K562 (cell line): Measurements from ENCODE around the gene VIM. TPM values are rescaled to one million over a fixed set of nuclear protein-coding genes. Genes with fewer than 3 reads are reported as not detected.

Source experiments
- ATAC-seq: fragments of 200-7000 bp; cut with Tn5 transposase; 3 replicates; pipeline ENCODE4 v1.9.1; 2020; ENCODE audit warnings: moderate library complexity
- BruUV-seq: library from RNA; stranded (reverse); fragments of 400-500 nt; replicated peaks from 2 replicates; lab custom pipeline; 2021; lab: Mats Ljungman, UMichigan
- CTCF ChIA-PET: fragments of 300-600 bp; formaldehyde crosslinking; extraction: SDS; loops from one replicate; lab custom pipeline; 2021; ENCODE audit warnings: low intra/inter-chr PET ratio; lab: Yijun Ruan, JAX
- POLR2A ChIA-PET: fragments of 300-600, 350-650 bp; sonication (Branson Sonifier 250); formaldehyde crosslinking; extraction: SDS; loops from one replicate; lab custom pipeline; 2021; ENCODE audit warnings: antibody characterized with exemption, inconsistent platforms; lab: Yijun Ruan, JAX
- DNase-seq, 4 experiments: peaks; one replicate each; pipeline versions ENCODE4 v3.0.0 to v3.0.0-alpha.2; 2011 to 2018; ENCODE audit warnings: low spot score in 3 of 4, mixed read lengths in 3 of 4; ENCODE audit errors: extremely low read depth in 1 of 4
- FAIRE-seq: peaks from 2 replicates; lab custom pipeline; 2011; peaks lifted over from hg19 to GRCh38; lab: Jason Lieb, UNC
- H2AFZ ChIP-seq: 2 replicates; pipeline ENCODE4 v1.6.0; 2011; ENCODE audit warnings: low read depth, low read length, control low read depth, inconsistent platforms
- H3K27ac ChIP-seq: fragments of 200-600 bp; 3 replicates; pipeline ENCODE4 v1.8.0; 2011; ENCODE audit warnings: low read depth, mild to moderate bottlenecking, control low read depth, inconsistent platforms, low read length, moderate library complexity, mixed read lengths; ENCODE audit errors: extremely low read depth
- H3K27me3 ChIP-seq, 2 experiments: fragments of 300-600 bp in 1 of 2; 2 replicates in 1 of 2; 3 replicates in 1 of 2; pipeline versions ENCODE4 v1.6.0 to v1.8.0; 2011; ENCODE audit warnings: inconsistent platforms in 2 of 2, low read length in 2 of 2, mild to moderate bottlenecking in 1 of 2, mixed read lengths in 1 of 2, moderate library complexity in 1 of 2; ENCODE audit not compliant: control insufficient read depth in 2 of 2, insufficient read depth in 2 of 2
- H3K36me3 ChIP-seq: fragments of 300-600 bp; 3 replicates; pipeline ENCODE4 v1.8.0; 2011; ENCODE audit warnings: mild to moderate bottlenecking, low read length, inconsistent platforms; ENCODE audit not compliant: control insufficient read depth, insufficient read depth
- H3K4me1 ChIP-seq, 2 experiments: fragments of 200-600 bp in 1 of 2; replicated peaks in 1 of 2; 2 replicates in 1 of 2; 3 replicates in 1 of 2; pipeline versions ENCODE4 v1.5.1 to v1.8.0; 2011; ENCODE audit warnings: inconsistent platforms in 2 of 2, low read length in 2 of 2, mild to moderate bottlenecking in 1 of 2, mixed read lengths in 1 of 2, moderate library complexity in 1 of 2; ENCODE audit not compliant: control insufficient read depth in 2 of 2, insufficient read depth in 2 of 2
- H3K4me2 ChIP-seq: 2 replicates; pipeline ENCODE4 v1.6.1; 2011; ENCODE audit warnings: low read length, control low read depth, inconsistent platforms, mixed read lengths; ENCODE audit not compliant: insufficient read depth
- H3K4me3 ChIP-seq: fragments of 200-600 bp; sonication (generic), shearing (Covaris generic); 2 replicates; pipeline ENCODE4 v1.5.1; 2016; ENCODE audit warnings: control low read depth, inconsistent platforms
- H3K79me2 ChIP-seq: fragments of 200-600 bp; 3 replicates; pipeline ENCODE4 v1.8.0; 2011; ENCODE audit warnings: low read length, inconsistent platforms; ENCODE audit not compliant: control insufficient read depth, insufficient read depth
- H3K9ac ChIP-seq, 2 experiments: 2 replicates each; pipeline versions ENCODE4 v1.6.0 to v1.6.1; 2011; ENCODE audit warnings: low read depth in 2 of 2, low read length in 2 of 2, control low read depth in 1 of 2, inconsistent platforms in 1 of 2, mild to moderate bottlenecking in 1 of 2, mixed read lengths in 1 of 2; ENCODE audit not compliant: insufficient read depth in 1 of 2
- H3K9me1 ChIP-seq: one replicate; pipeline ENCODE4 v1.6.0; 2011; ENCODE audit warnings: inconsistent platforms, mild to moderate bottlenecking, low read length, moderate library complexity; ENCODE audit not compliant: control insufficient read depth, insufficient read depth
- H3K9me3 ChIP-seq: replicated peaks from 2 replicates; pipeline ENCODE4 v1.5.1; 2011; ENCODE audit warnings: low read depth, low read length, inconsistent platforms; ENCODE audit not compliant: control insufficient read depth, insufficient read depth
- H4K20me1 ChIP-seq: replicated peaks from 2 replicates; pipeline ENCODE4 v1.6.1; 2011; ENCODE audit warnings: low read length, inconsistent platforms, mixed read lengths; ENCODE audit not compliant: control insufficient read depth, insufficient read depth
- CHD7 ChIP-seq: fragments of 200-600 bp; sonication (generic); IDR thresholded peaks from one replicate; pipeline ENCODE4 v1.6.1; 2012; ENCODE audit warnings: mild to moderate bottlenecking, low read depth, low read length, inconsistent platforms
- GABPB1 ChIP-seq: sonication (generic); formaldehyde crosslinking; IDR thresholded peaks from 2 replicates; pipeline ENCODE4 v1.8.0; 2022; ENCODE audit warnings: mild to moderate bottlenecking, missing genetic modification reagents
- HLTF ChIP-seq: fragments of 450-650 bp; IDR thresholded peaks from 2 replicates; pipeline ENCODE4 v1.6.1; 2016
- HMG20A ChIP-seq: fragments of 450-650 bp; formaldehyde crosslinking; conservative IDR thresholded peaks from 2 replicates; pipeline ENCODE4 v1.4.0; 2020; ENCODE audit warnings: mild to moderate bottlenecking, mixed read lengths
- MITF ChIP-seq: IDR thresholded peaks from 2 replicates; pipeline ENCODE4 v1.6.1; 2014; ENCODE audit warnings: antibody characterized with exemption
- RFX5 ChIP-seq: IDR thresholded peaks from 2 replicates; pipeline ENCODE4 v1.6.1; 2011; ENCODE audit warnings: low read depth, mild to moderate bottlenecking, improper control_type of control experiment, low read length
- SMAD1 ChIP-seq: fragments of 150-350 bp; IDR thresholded peaks from 2 replicates; pipeline ENCODE4 v1.6.1; 2014; ENCODE audit warnings: low read length, low read depth; ENCODE audit not compliant: partially characterized antibody
- TCF7 ChIP-seq: sonication (generic); IDR thresholded peaks from 2 replicates; pipeline ENCODE4 v1.6.1; 2016; ENCODE audit warnings: antibody characterized with exemption, borderline replicate concordance
- ZNF121 ChIP-seq: sonication (generic); formaldehyde crosslinking; conservative IDR thresholded peaks from 2 replicates; pipeline ENCODE4 v1.8.0; 2022; ENCODE audit warnings: missing genetic modification reagents
- WGBS: fragments of 100-300 bp; shearing (Covaris generic); methylation state at CpG from one replicate; pipeline ENCODE4 v1.1.6; 2016; ENCODE audit warnings: low coverage, mixed read lengths; ENCODE audit not compliant: insufficient coverage; ENCODE audit errors: missing lambda C conversion rate; 5-methylcytosine and 5-hydroxymethylcytosine counted together
- in situ Hi-C: fragments of 300-500 bp; cut with MboI; formaldehyde crosslinking; loops from 4 replicates; pipeline ENCODE4 v1.15.0; 2018; ENCODE audit warnings: inconsistent platforms, mixed read lengths
- intact Hi-C: fragments of 100-400 bp; cut with micrococcal nuclease; formaldehyde crosslinking; loops from 2 replicates; pipeline ENCODE4 v1.14.2; 2022
- polyA plus RNA-seq, 8 experiments: library from polyadenylated mRNA; depleted of rRNA in 4 of 8; stranded (reverse) in 5 of 8; unstranded in 3 of 8; fragments of >200 nt; fragmentation: Nextera tagmentation in 2 of 8; fragmentation: Illumina TruSeq in 1 of 8; extraction: Ambion mirVana in 2 of 8; extraction: Trizol in 1 of 8; gene quantifications; 2 replicates each; pipeline versions ENCODE4 v1.2.1 to v1.2.3, GENCODE V29; 2011 to 2014; ENCODE audit warnings: inconsistent platforms in 1 of 8, missing spikeins in 1 of 8
- total RNA-seq, 7 experiments: library from RNA; depleted of rRNA in 6 of 7; stranded (reverse); fragments of >200 nt in 6 of 7; fragmentation: Illumina TruSeq in 2 of 7; extraction: Trizol in 2 of 7; gene quantifications; 2 replicates each; pipeline versions ENCODE4 v1.2.1 to v1.2.3, GENCODE V29; 2011 to 2021; ENCODE audit warnings: low replicate concordance in 1 of 7

The VIM gene
- total and polyA plus RNA-seq, 9 of the 15 experiments (the other 6 are each of a cell fraction or from before 2014, with no cell fraction given) = 86.0 to 621 (median 383) TPM

- no peaks in the 10 kb centered on the region for H3K9me1 ChIP-seq
- intact Hi-C loops = loop anchor here (1.0 to 2.0 kb wide), 2 partner anchors 227 to 339 kb away; no protein-coding TSS in a partner anchor
- H3K9ac ChIP-seq = peak overlapping the region; percentile 72 to 97
- FAIRE-seq (peak; percentile 48), ATAC-seq (peak; percentile 78), DNase-seq (peak; percentile 81 to 93 (median 86))
- no peaks in the 10 kb centered on the region for H4K20me1 ChIP-seq
- peaks cover 46% of the 10 kb centered on the region for H3K36me3 ChIP-seq
- H3K4me1 ChIP-seq = peaks cover 21 to 36% of the 10 kb centered on the region in 2 experiments; a peak in 4 of 5 replicates
- H3K27me3 ChIP-seq = no peaks in the 10 kb centered on the region
- peak overlapping the region; percentile 86 for H3K4me2 ChIP-seq
- H3K27ac ChIP-seq = peak overlapping the region; percentile 77
- H3K79me2 ChIP-seq = peaks cover 45% of the 10 kb centered on the region
- no TSS peak for BruUV-seq
- ChIA-PET POLR2A (interaction anchor here (0.6 to 3.5 kb wide), 22 partner anchors 8 to 708 kb away, joined by 3 to 26 read pairs (median 4); partner anchors contain the start of genes RSU1 and TRDMT1), CTCF (interaction anchor here (2.3 kb wide), 1 partner anchor 339 kb away, joined by 7 read pairs; no protein-coding TSS in a partner anchor)
- in situ Hi-C loops = no loop called here
- 2% methylated on average over 40 of the region's 43 CpGs for WGBS
- H3K4me3 ChIP-seq = peak overlapping the region; percentile 71
- peak overlapping the region; percentile 95 for H2AFZ ChIP-seq
- H3K9me3 ChIP-seq = no peaks in the 10 kb centered on the region
- TF ChIP-seq RFX5 (no peak; the same call in 1 of the 2 replicates), GABPB1 (CRISPR knock-in tag) (peak; percentile 51), CHD7 (no peak), MITF (no peak), SMAD1 (peak; percentile 80), TCF7 (no peak; the same call in 1 of the 2 replicates), ZNF121 (no peak), HMG20A (CRISPR knock-in tag) (no peak), HLTF (no peak)
Observed at GRCh38 chr10:17229967-17230682, 2.1 kb downstream of the VIM start.
